Motor neuron (in vitro differentiated cells): Measurements from ENCODE around the gene PNMA8B. TPM values are rescaled to one million over a fixed set of nuclear protein-coding genes. Genes with fewer than 3 reads are reported as not detected.

Source experiments
- ATAC-seq, 8 experiments: fragments of 200-7000 bp; cut with Tn5 transposase; replicated peaks in 6 of 8; 2 replicates each; pipeline ENCODE4 v1.8.0; 2021; ENCODE audit warnings: mild to moderate bottlenecking in 8 of 8, moderate library complexity in 8 of 8
- H3K27ac ChIP-seq, 2 donors: fragments of 250-450 bp; sonication (Bioruptor Pico); 2 replicates each; pipeline ENCODE4 v1.9.0; 2021; ENCODE audit warnings: antibody characterized with exemption in 2 of 2, mild to moderate bottlenecking in 2 of 2, moderate library complexity in 1 of 2
- H3K4me1 ChIP-seq, 2 donors: fragments of 250-450 bp; sonication (Bioruptor Pico); replicated peaks in 1 of 2; 2 replicates each; pipeline ENCODE4 v1.6.1; 2021; ENCODE audit warnings: antibody characterized with exemption in 2 of 2, mild to moderate bottlenecking in 2 of 2, moderate library complexity in 1 of 2
- H3K4me3 ChIP-seq, 5 donors: fragments of 250-450 bp; sonication (Bioruptor Pico); 2 replicates each; pipeline ENCODE4 v1.9.0; 2021; ENCODE audit warnings: antibody characterized with exemption in 5 of 5, mild to moderate bottlenecking in 5 of 5, moderate library complexity in 4 of 5
- WGBS, 10 experiments: fragments of 450-650 bp; shearing (Covaris generic); methylation state at CpG; one replicate each; pipeline ENCODE4 v1.0.0; 2022; 5-methylcytosine and 5-hydroxymethylcytosine counted together
- in situ Hi-C, 9 experiments: fragments of 400-800 bp; cut with MboI; loops; one replicate each; pipeline ENCODE4 v1.15.0; 2021; ENCODE audit warnings: low sequenced_read_pairs in 9 of 9, low pct_unique_long_range_greater_than_20kb in 2 of 9; ENCODE audit not compliant: unreplicated experiment in 9 of 9
- total RNA-seq, 8 experiments: library from RNA; unstranded; fragments of 300-600 nt; gene quantifications; 2 replicates each; pipeline versions ENCODE4 v1.2.3 to v1.2.4, GENCODE V29; 2022

Gene PNMA8B
- total RNA-seq, 8 experiments from 2014 or later = 0.09 to 7.7 (median 4.4) TPM

- WGBS, 10 experiments = 17 to 80% (median 46%) methylated on average over 1 to 3 of the region's 3 CpGs; no CpG with 5 or more reads in 4 of the 10 experiments
- in situ Hi-C loops = loop anchor here in 8 of 9 experiments (10.0 to 25.0 kb wide), 3 partner anchors 78 to 195 kb away; partner anchors contain the start of gene HIF3A (in 2 of the 8)
- Histone ChIP-seq H3K4me3 (no peak overlapping the region), H3K4me1 (peaks cover 48 to 51% of the 10 kb centered on the region in 2 donors), H3K27ac (no peak overlapping the region)
- no peak for ATAC-seq
Observed at GRCh38 chr19:46482631-46483030, 13.0 kb downstream of the PNMA8B start.

GRCh38 chr19:46481947-46482346 lies 13.7 kb downstream of the PNMA8B start:
- no peak for ATAC-seq
- Histone ChIP-seq H3K4me1 (peaks cover 42 to 44% of the 10 kb centered on the region in 2 donors), H3K4me3 (no peak overlapping the region), H3K27ac (peak overlapping the region; percentile 16 to 65)
- 4 to 88% (median 38%) methylated on average over 1 to 5 of the region's 5 CpGs for WGBS, 10 experiments
- in situ Hi-C loops = loop anchor here in 8 of 9 experiments (10.0 to 25.0 kb wide), 3 partner anchors 77 to 195 kb away; partner anchors contain the start of gene HIF3A (in 2 of the 8)

GRCh38 chr19:46481223-46481848 lies 14.3 kb downstream of the PNMA8B start:
- no peak overlapping the region for H3K4me3 ChIP-seq
- ATAC-seq = no peak
- in situ Hi-C loops = loop anchor here in 8 of 9 experiments (10.0 to 25.0 kb wide), 3 partner anchors 77 to 194 kb away; partner anchors contain the start of gene HIF3A (in 2 of the 8)
- peaks cover 39 to 41% of the 10 kb centered on the region in 2 donors for H3K4me1 ChIP-seq
- H3K27ac ChIP-seq = peak overlapping the region; percentile 38 to 65
- 19 to 77% (median 50%) methylated on average over 5 to 16 of the region's 16 CpGs for WGBS, 10 experiments

- Histone ChIP-seq H3K4me3 (no peak overlapping the region), H3K27ac (peak overlapping the region; percentile 38 to 65), H3K4me1 (peaks cover 39 to 41% of the 10 kb centered on the region in 2 donors)
- ATAC-seq = peak in 7 of 8 experiments; percentile 24 to 89 (median 67)
- WGBS, 10 experiments = 0 to 30% (median 0%) methylated on average over 1 to 4 of the region's 12 CpGs; no CpG with 5 or more reads in 4 of the 10 experiments
- in situ Hi-C loops = loop anchor here in 8 of 9 experiments (10.0 to 25.0 kb wide), 3 partner anchors 76 to 193 kb away; partner anchors contain the start of gene HIF3A (in 2 of the 8)
Observed at GRCh38 chr19:46480415-46480814, 15.3 kb downstream of the PNMA8B start.

GRCh38 chr19:46478356-46478986 lies 17.2 kb downstream of the PNMA8B start:
- peak in 6 of 8 experiments; percentile 23 to 92 (median 86) for ATAC-seq
- in situ Hi-C loops = loop anchor here in 4 of 9 experiments (25.0 kb wide), 2 partner anchors 91 to 191 kb away; partner anchors contain the start of gene HIF3A (in 2 of the 4)
- Histone ChIP-seq H3K27ac (peak overlapping the region; percentile 28 to 38), H3K4me1 (peaks cover 39 to 44% of the 10 kb centered on the region in 2 donors), H3K4me3 (no peak overlapping the region)
- 18 to 100% (median 25%) methylated on average over 1 to 3 of the region's 4 CpGs; no CpG with 5 or more reads in 3 of the 10 experiments for WGBS, 10 experiments

GRCh38 chr19:46475986-46476385 lies 19.7 kb downstream of the PNMA8B start:
- no peak overlapping the region for H3K27ac ChIP-seq
- in situ Hi-C loops = loop anchor here in 4 of 9 experiments (25.0 kb wide), 2 partner anchors 89 to 189 kb away; partner anchors contain the start of gene HIF3A (in 2 of the 4)

GRCh38 chr19:46474211-46474610 lies 21.5 kb downstream of the PNMA8B start:
- no peak for ATAC-seq
- Histone ChIP-seq H3K27ac (no peak overlapping the region), H3K4me3 (no peak overlapping the region), H3K4me1 (peaks cover 36 to 44% of the 10 kb centered on the region in 2 donors)
- in situ Hi-C loops = no loop called here
- 51 to 100% (median 82%) methylated on average over 1 to 8 of the region's 8 CpGs; no CpG with 5 or more reads in 3 of the 10 experiments for WGBS, 10 experiments

More at GRCh38 chr19:46475986-46476385, 19.7 kb downstream of the PNMA8B start:
- ATAC-seq = no peak
- no peak overlapping the region for H3K4me3 ChIP-seq
- 0 to 100% (median 79%) methylated on average over 1 to 2 of the region's 2 CpGs; no CpG with 5 or more reads in 1 of the 10 experiments for WGBS, 10 experiments
- H3K4me1 ChIP-seq = peaks cover 35 to 41% of the 10 kb centered on the region in 2 donors

GRCh38 chr19:46472592-46472991 lies 23.1 kb downstream of the PNMA8B start:
- Histone ChIP-seq H3K27ac (no peak overlapping the region), H3K4me1 (peaks cover 22 to 34% of the 10 kb centered on the region in 2 donors), H3K4me3 (no peak overlapping the region)
- in situ Hi-C loops = no loop called here
- WGBS, 10 experiments = 60 to 83% (median 79%) methylated on average over 1 to 4 of the region's 4 CpGs; no CpG with 5 or more reads in 6 of the 10 experiments
- no peak for ATAC-seq

GRCh38 chr19:46471811-46472543 lies 23.7 kb downstream of the PNMA8B start:
- in situ Hi-C loops = no loop called here
- no peak for ATAC-seq
- Histone ChIP-seq H3K27ac (peak overlapping the region; percentile 83 to 96), H3K4me3 (peak overlapping the region; percentile 55 to 80 (median 57)), H3K4me1 (peaks cover 21 to 34% of the 10 kb centered on the region in 2 donors)
- WGBS, 10 experiments = 40 to 100% (median 62%) methylated on average over 1 to 7 of the region's 11 CpGs

- peak within 1 kb of the TSS; percentile 83 to 96 for H3K27ac ChIP-seq
- peaks cover 21 to 34% of the 10 kb centered on the region in 2 donors for H3K4me1 ChIP-seq
- WGBS, 10 experiments = 1 to 20% (median 4%) methylated on average over 2 to 16 of the region's 57 CpGs; no CpG with 5 or more reads in 7 of the 10 experiments
- in situ Hi-C loops = no loop called here
- ATAC-seq = peak; percentile 82 to 94 (median 89)
- H3K4me3 ChIP-seq = peak within 1 kb of the TSS; percentile 55 to 80 (median 57)
Observed at GRCh38 chr19:46471116-46471733, 24.4 kb downstream of the PNMA8B start, which contains the start of gene PNMA8A. TSS of gene PNMA8A (minus strand) at chr19:46471563. CDS start at chr19:46471035, 528 bp downstream.

GRCh38 chr19:46470376-46470775 lies 25.3 kb downstream of the PNMA8B start:
- no peak for ATAC-seq
- in situ Hi-C loops = no loop called here
- WGBS, 10 experiments = 100% methylated on average over 4 of the region's 10 CpGs; no CpG with 5 or more reads in 9 of the 10 experiments
- H3K4me3 ChIP-seq = peak overlapping the region; percentile 55 to 80 (median 57)
- H3K27ac ChIP-seq = peak overlapping the region; percentile 83 to 96
- peaks cover 21 to 34% of the 10 kb centered on the region in 2 donors for H3K4me1 ChIP-seq
